Immature natural killer cell (primary cell): Measurements from ENCODE around the gene UBE2A. TPM values are rescaled to one million over a fixed set of nuclear protein-coding genes. Genes with fewer than 3 reads are reported as not detected.
A peak's percentile ranks its signal among the peaks of the same experiment; 100 is the strongest.

ENCODE experiments used
- DNase-seq, 3 donors: peaks; one replicate each; pipeline ENCODE4 v3.0.0; 2022; ENCODE audit warnings: mixed read lengths in 1 of 3
- H3K27ac Mint-ChIP-seq, 6 donors: one replicate each; pipeline ENCODE4 v1.8.0; 2020; ENCODE audit warnings: mixed read lengths in 6 of 6, mild to moderate bottlenecking in 5 of 6, inconsistent platforms in 4 of 6, moderate library complexity in 3 of 6
- H3K27me3 Mint-ChIP-seq, 3 donors: one replicate each; pipeline ENCODE4 v1.8.0; 2020 to 2021; ENCODE audit warnings: low read depth in 3 of 3, mild to moderate bottlenecking in 3 of 3, mixed read lengths in 3 of 3, moderate library complexity in 3 of 3, inconsistent platforms in 1 of 3
- H3K36me3 Mint-ChIP-seq, 3 donors: one replicate each; pipeline ENCODE4 v1.8.0; 2020; ENCODE audit warnings: mixed read lengths in 3 of 3, inconsistent platforms in 2 of 3, mild to moderate bottlenecking in 2 of 3
- H3K4me1 Mint-ChIP-seq, 2 donors: one replicate each; pipeline ENCODE4 v1.8.0; 2020; ENCODE audit warnings: inconsistent platforms in 2 of 2, mild to moderate bottlenecking in 2 of 2, mixed read lengths in 2 of 2, moderate library complexity in 1 of 2
- H3K4me3 Mint-ChIP-seq, 5 donors: one replicate each; pipeline ENCODE4 v1.8.0; 2020; ENCODE audit warnings: mild to moderate bottlenecking in 5 of 5, mixed read lengths in 5 of 5, inconsistent platforms in 3 of 5, moderate library complexity in 3 of 5
- H3K9me3 Mint-ChIP-seq, 6 donors: one replicate each; pipeline ENCODE4 v1.8.0; 2020; ENCODE audit warnings: mild to moderate bottlenecking in 6 of 6, mixed read lengths in 6 of 6, inconsistent platforms in 4 of 6, moderate library complexity in 3 of 6
- polyA plus RNA-seq, 3 donors: library from polyadenylated mRNA; unstranded; fragments of 300-500 nt; fragmentation: Illumina TruSeq; gene quantifications; one replicate each; pipeline ENCODE4 v1.2.3, GENCODE V29; 2021

The UBE2A gene
- polyA plus RNA-seq, result 10 to 100 TPM; 72.8 to 96.1 (median 76.0) TPM

DNA sequence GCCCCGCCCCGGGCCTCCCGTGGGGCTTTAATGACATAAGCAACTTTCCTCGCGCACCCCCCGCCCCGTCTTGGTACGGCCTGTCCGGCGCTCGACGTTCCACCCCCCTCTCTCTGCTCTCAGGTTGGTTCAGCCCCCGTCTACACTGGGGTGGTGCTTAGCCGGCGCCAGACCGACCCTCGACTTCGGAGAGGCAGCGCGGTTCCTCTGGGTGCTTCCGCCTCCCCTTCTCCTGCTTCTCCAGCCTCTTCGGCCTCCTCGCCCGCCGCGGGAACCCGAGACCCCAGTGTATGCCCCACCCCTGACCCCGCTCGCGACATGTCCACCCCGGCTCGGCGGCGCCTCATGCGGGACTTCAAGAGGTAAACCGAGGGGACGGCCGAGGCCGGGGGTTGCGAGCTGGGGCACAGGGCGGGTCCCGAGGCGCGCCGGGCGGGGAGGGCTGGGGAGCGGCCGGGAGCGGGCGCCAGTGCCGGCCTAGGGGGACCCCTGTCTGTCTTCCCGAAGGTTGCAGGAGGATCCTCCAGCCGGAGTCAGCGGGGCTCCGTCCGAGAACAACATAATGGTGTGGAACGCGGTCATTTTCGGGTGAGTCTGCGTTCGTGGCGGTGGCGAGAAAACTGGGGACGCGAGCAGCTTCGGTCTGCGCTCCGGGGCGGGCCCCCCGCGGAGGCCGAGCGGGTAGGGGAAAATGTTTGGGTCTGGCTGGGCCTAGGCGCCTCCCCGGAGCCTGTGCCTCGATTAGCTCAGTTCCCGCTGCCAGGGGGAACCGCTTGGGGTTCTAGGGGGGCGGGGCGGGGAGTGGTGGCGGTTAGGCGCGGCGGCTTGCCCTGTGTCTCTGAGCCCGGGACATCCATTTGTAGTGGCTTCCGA, at the start of gene UBE2A:
UBE2A (plus strand) TSS at position 170 of the 873 bp plus-strand sequence; CDS start at position 319, 149 bp downstream.
- Mint-ChIP-seq H3K36me3 (no peaks in the 10 kb centered on the region), H3K27ac (peak within 1 kb of the TSS; percentile 81 to 92 (median 86)), H3K27me3 (peaks cover 3 to 11% (median 4%) of the 10 kb centered on the region in 3 donors), H3K9me3 (no peaks in the 10 kb centered on the region), H3K4me3 (peak within 1 kb of the TSS; percentile 85 to 93 (median 89)), H3K4me1 (peaks cover 9 to 22% of the 10 kb centered on the region in 2 donors)
- DNase-seq, result peak; percentile 85 to 89 (median 87)

GRCh38 chrX:119529345-119530276, 44.8 kb upstream of the UBE2A start:
- H3K4me3 Mint-ChIP-seq, result no peak overlapping the region
- H3K36me3 Mint-ChIP-seq, result peaks cover 0 to 3% (median 0%) of the 10 kb centered on the region in 3 donors
- DNase-seq, result no peak
- no peaks in the 10 kb centered on the region for H3K4me1 Mint-ChIP-seq
- H3K27me3 Mint-ChIP-seq, result peaks cover 0 to 3% (median 3%) of the 10 kb centered on the region in 3 donors
- H3K27ac Mint-ChIP-seq, result no peak overlapping the region
- H3K9me3 Mint-ChIP-seq, result no peaks in the 10 kb centered on the region

DNA sequence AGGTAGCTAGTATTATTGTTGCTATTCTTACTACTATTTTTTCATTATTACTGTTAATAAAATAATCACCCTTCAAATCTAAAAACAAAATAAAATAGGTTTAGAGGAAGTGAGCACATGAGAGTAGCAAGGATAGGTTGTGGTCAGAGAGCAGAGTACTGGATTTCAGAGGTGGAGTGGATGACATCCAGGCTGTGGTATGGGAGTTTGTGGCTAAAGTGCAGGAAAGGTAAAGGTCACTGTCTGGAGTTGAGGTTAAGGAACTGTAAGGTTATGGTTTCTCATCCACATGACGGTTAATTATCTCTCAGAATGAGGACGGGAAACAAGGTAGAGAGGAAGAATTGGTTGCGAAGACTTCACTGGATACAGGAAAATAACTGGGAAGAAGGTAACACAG, 36.9 kb upstream of the UBE2A start:
- peaks cover 0 to 3% (median 0%) of the 10 kb centered on the region in 3 donors for H3K27me3 Mint-ChIP-seq
- H3K4me3 Mint-ChIP-seq, result no peak overlapping the region
- no peak overlapping the region for H3K27ac Mint-ChIP-seq
- no peak for DNase-seq
- H3K4me1 Mint-ChIP-seq, result no peaks in the 10 kb centered on the region
- H3K36me3 Mint-ChIP-seq, result peaks cover 0 to 5% (median 0%) of the 10 kb centered on the region in 3 donors
- H3K9me3 Mint-ChIP-seq, result no peaks in the 10 kb centered on the region

GRCh38 chrX:119539872-119540271, 34.5 kb upstream of the UBE2A start:
- DNase-seq, result no peak
- no peaks in the 10 kb centered on the region for H3K9me3 Mint-ChIP-seq
- peaks cover 0 to 5% (median 0%) of the 10 kb centered on the region in 3 donors for H3K36me3 Mint-ChIP-seq

GRCh38 chrX:119541188-119541587, 33.2 kb upstream of the UBE2A start:
- peaks cover 0 to 5% (median 0%) of the 10 kb centered on the region in 3 donors for H3K36me3 Mint-ChIP-seq
- DNase-seq, result no peak
- peaks cover 0 to 3% (median 2%) of the 10 kb centered on the region in 3 donors for H3K27me3 Mint-ChIP-seq
- H3K9me3 Mint-ChIP-seq, result no peaks in the 10 kb centered on the region
- H3K4me1 Mint-ChIP-seq, result no peaks in the 10 kb centered on the region
- no peak overlapping the region for H3K27ac Mint-ChIP-seq
- no peak overlapping the region for H3K4me3 Mint-ChIP-seq

More at GRCh38 chrX:119539872-119540271, 34.5 kb upstream of the UBE2A start:
- no peaks in the 10 kb centered on the region for H3K4me1 Mint-ChIP-seq
- peaks cover 0 to 3% (median 2%) of the 10 kb centered on the region in 3 donors for H3K27me3 Mint-ChIP-seq
- no peak overlapping the region for H3K4me3 Mint-ChIP-seq
- H3K27ac Mint-ChIP-seq, result no peak overlapping the region

DNA sequence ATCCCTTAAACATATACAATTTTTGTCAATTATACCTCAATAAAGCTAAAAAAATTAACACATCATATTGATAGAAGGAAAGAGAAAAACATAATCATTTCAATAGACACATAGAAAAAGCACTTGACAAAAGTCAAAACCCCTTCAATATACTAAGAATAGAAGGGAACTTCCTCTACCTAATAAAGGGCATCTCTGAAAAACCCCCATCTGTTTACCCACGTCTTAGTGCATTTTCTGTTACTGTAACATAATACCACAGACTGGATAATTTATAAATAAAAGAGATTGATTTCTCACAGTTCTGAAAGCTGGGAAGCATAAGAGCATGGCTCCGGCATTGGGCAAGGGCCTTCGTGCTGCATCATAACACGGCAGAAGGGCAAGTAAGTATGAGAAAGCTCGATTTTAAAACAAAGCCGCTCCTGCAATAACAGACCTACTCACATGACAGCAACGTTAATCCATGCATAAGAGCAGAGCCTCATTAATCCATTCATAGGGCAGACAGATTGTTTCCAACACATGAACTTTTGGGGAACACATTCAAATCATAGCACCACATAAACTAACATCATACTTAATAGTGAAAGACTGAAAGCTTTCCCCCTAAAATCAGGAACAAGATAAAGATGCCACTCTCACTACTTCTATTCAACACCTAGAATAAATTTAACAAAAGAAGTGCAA, 24.9 kb upstream of the UBE2A start:
- Mint-ChIP-seq H3K27ac (no peak overlapping the region), H3K27me3 (peaks cover 0 to 3% (median 0%) of the 10 kb centered on the region in 3 donors), H3K4me1 (no peaks in the 10 kb centered on the region), H3K36me3 (peaks cover 0 to 4% (median 0%) of the 10 kb centered on the region in 3 donors), H3K4me3 (no peak overlapping the region), H3K9me3 (peaks cover 0 to 1% (median 0%) of the 10 kb centered on the region in 6 donors)
- DNase-seq, result no peak

DNA sequence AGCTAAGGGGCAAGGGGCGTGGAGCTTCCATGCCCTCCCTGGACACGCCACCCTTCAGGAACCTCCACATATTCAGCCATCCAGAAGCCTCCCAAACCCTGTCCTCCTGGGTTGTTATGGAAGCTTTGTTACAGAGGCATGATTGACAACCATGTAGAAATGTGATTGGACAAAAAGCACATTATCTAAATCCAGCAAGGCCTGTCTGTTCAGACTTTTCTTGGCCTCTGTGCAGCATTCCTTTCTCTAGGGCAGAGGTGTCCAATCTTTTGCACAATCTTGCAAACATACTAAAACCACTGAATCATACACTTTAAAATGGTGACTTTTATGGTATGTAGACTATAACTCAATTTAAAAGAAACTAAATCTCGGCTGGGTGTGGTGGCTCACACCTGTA, 21.9 kb upstream of the UBE2A start:
- H3K4me1 Mint-ChIP-seq, result peaks cover 0 to 5% of the 10 kb centered on the region in 2 donors

GRCh38 chrX:119565107-119565663, 9.2 kb upstream of the UBE2A start, which contains the start of gene STEEP1:
STEEP1 (minus strand) TSS chrX:119565409; CDS start chrX:119565355, 54 bp downstream.
- DNase-seq, result peak; percentile 82 to 84 (median 83)
- Mint-ChIP-seq H3K4me3 (peak within 1 kb of the TSS; percentile 92 to 96 (median 94)), H3K27ac (peak within 1 kb of the TSS; percentile 90 to 97 (median 92)), H3K36me3 (no peaks in the 10 kb centered on the region), H3K9me3 (no peaks in the 10 kb centered on the region), H3K27me3 (peaks cover 1 to 6% (median 4%) of the 10 kb centered on the region in 3 donors), H3K4me1 (peaks cover 17 to 24% of the 10 kb centered on the region in 2 donors)

More for the DNA sequence above, 21.9 kb upstream of the UBE2A start:
- no peak overlapping the region for H3K4me3 Mint-ChIP-seq
- H3K9me3 Mint-ChIP-seq, result peaks cover 0 to 1% (median 0%) of the 10 kb centered on the region in 6 donors
- DNase-seq, result no peak
- H3K36me3 Mint-ChIP-seq, result peaks cover 0 to 15% (median 4%) of the 10 kb centered on the region in 3 donors
- H3K27me3 Mint-ChIP-seq, result peaks cover 0 to 5% (median 0%) of the 10 kb centered on the region in 3 donors
- no peak overlapping the region for H3K27ac Mint-ChIP-seq

DNA sequence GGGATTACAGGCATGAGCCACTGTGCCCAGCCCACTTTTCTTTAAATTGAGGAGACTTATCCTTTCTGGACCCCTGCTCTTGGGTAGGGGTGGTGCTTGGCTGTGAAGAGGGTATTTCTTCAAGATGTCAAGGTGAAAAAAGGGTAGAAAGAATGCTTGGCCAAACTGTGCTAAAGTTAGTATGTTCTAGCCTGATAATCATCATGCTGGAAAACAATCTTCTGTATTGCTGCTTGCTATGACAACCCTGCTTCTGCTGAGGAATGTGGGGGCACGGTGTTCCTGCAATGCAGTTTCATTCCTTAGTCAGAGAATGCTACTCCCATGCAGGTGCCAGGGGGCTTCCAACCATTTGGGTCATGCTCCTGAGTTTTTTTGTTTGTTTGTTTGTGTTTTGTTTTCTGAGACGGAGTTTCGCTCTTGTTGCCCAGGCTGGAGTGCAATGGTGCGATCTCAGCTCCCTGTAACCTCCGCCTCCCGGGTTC, 4.0 kb upstream of the UBE2A start:
- no peak overlapping the region for H3K4me3 Mint-ChIP-seq
- no peak overlapping the region for H3K27ac Mint-ChIP-seq
- peaks cover 3 to 11% of the 10 kb centered on the region in 2 donors for H3K4me1 Mint-ChIP-seq

DNA sequence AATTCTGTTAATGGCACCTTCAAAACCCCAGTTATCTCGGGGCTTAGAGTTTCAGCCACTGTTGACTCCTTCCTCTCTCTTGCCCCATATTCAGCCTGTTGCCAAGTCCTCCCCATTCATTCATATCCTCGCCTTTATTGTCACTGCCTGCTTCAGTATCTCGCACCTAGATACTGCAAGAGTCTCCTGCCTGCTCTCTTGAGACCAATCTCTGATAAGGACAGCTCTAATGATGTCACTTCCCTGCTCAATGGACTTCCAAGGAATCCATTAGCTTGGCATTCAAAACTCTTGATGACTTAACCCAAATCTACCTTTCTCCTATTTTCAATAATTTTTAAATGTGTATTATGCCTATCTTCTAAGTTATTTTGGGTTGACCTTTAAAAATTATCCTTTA, 1.1 kb upstream of the UBE2A start:
- Mint-ChIP-seq H3K4me1 (peaks cover 9 to 22% of the 10 kb centered on the region in 2 donors), H3K36me3 (no peaks in the 10 kb centered on the region), H3K27ac (peak overlapping the region in 4 of 6 donors; percentile 18 to 85 (median 50)), H3K4me3 (peak overlapping the region in 4 of 5 donors; percentile 69 to 92 (median 87)), H3K9me3 (no peaks in the 10 kb centered on the region), H3K27me3 (peaks cover 3 to 11% (median 4%) of the 10 kb centered on the region in 3 donors)
- no peak for DNase-seq

More for the DNA sequence above, 4.0 kb upstream of the UBE2A start:
- peaks cover 4 to 11% (median 5%) of the 10 kb centered on the region in 3 donors for H3K27me3 Mint-ChIP-seq
- no peaks in the 10 kb centered on the region for H3K9me3 Mint-ChIP-seq
- H3K36me3 Mint-ChIP-seq, result no peaks in the 10 kb centered on the region
- no peak for DNase-seq

- H3K4me3 Mint-ChIP-seq, result peak overlapping the region; percentile 85 to 93 (median 89)
- no peaks in the 10 kb centered on the region for H3K9me3 Mint-ChIP-seq
- H3K27me3 Mint-ChIP-seq, result peaks cover 3 to 11% (median 4%) of the 10 kb centered on the region in 3 donors
- DNase-seq, result peak in 1 of 3 donors; percentile 3
- H3K36me3 Mint-ChIP-seq, result no peaks in the 10 kb centered on the region
- peaks cover 9 to 22% of the 10 kb centered on the region in 2 donors for H3K4me1 Mint-ChIP-seq
- H3K27ac Mint-ChIP-seq, result peak overlapping the region; percentile 78 to 92 (median 86)
These were observed 446 bp upstream of the UBE2A start for GRCh38 chrX:119573840-119574393.

GRCh38 chrX:119579414-119579813, 5.1 kb downstream of the UBE2A start:
- H3K4me3 Mint-ChIP-seq, result no peak overlapping the region
- H3K9me3 Mint-ChIP-seq, result no peaks in the 10 kb centered on the region
- DNase-seq, result no peak
- H3K27me3 Mint-ChIP-seq, result peaks cover 1 to 2% (median 2%) of the 10 kb centered on the region in 3 donors
- peaks cover 5 to 11% of the 10 kb centered on the region in 2 donors for H3K4me1 Mint-ChIP-seq
- H3K36me3 Mint-ChIP-seq, result peaks cover 0 to 4% (median 0%) of the 10 kb centered on the region in 3 donors
- H3K27ac Mint-ChIP-seq, result no peak overlapping the region
